ENCODE results near the gene FAM13A. TPM values are rescaled to one million over a fixed set of nuclear protein-coding genes. Genes with fewer than 3 reads are reported as not detected.

FAM13A gene
- total RNA-seq, 1 donor from 2014 or later, result 2.7 TPM

DNA sequence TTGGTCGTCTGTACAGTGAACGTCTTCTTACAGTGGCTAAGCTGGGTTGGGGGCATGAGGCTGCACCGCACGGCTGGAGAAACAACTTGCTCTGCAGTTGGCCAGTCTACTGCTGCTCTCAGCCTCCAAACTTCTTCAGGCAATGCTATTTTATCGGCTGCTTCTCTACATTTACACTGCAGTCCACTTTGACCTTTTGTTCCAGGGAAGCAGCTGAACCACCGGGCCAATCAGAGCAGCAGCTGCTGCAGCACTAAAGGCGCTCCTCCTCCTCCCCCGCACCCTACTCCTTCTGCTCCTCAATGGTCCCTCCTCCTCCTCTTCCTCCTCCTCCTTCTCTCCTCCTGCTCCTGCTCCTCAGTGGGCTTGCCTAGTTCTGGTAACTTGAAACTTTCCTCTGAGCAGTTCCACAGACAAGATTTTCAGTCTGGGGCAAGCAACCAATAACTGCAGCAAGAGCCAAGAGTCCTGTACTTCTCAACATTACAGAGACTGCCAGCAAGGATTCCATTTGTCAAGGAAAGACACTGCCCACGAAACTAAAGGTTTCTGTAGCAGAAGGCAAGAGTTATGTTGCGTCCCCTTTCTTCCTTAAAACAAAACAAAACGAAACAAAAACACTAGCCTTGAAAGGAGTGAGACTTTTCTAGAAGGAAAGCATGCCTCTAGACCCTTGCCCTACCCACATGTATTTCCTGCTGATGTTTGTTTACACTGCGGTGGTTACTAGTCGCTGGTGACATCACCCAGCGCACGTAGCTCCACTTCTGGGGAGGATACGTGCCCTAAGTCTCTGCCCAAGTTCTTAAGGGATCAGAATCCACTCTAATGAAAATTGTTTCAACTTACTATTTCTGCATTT is 233.7 kb downstream of the FAM13A start:
- Mint-ChIP-seq H3K27me3 (no peaks in the 10 kb centered on the region), H3K36me3 (ENCODE audit: low read depth) (no peaks in the 10 kb centered on the region), H3K4me1 (peaks cover 14% of the 10 kb centered on the region), H3K4me3 (peak overlapping the region; percentile 83), H3K9me3 (no peaks in the 10 kb centered on the region), H3K27ac (peak overlapping the region; percentile 50)
- ATAC-seq (ENCODE audit: low read depth), result peak; percentile 82
- TF ChIP-seq, protein P1, sequence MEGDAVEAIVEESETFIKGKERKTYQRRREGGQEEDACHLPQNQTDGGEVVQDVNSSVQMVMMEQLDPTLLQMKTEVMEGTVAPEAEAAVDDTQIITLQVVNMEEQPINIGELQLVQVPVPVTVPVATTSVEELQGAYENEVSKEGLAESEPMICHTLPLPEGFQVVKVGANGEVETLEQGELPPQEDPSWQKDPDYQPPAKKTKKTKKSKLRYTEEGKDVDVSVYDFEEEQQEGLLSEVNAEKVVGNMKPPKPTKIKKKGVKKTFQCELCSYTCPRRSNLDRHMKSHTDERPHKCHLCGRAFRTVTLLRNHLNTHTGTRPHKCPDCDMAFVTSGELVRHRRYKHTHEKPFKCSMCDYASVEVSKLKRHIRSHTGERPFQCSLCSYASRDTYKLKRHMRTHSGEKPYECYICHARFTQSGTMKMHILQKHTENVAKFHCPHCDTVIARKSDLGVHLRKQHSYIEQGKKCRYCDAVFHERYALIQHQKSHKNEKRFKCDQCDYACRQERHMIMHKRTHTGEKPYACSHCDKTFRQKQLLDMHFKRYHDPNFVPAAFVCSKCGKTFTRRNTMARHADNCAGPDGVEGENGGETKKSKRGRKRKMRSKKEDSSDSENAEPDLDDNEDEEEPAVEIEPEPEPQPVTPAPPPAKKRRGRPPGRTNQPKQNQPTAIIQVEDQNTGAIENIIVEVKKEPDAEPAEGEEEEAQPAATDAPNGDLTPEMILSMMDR (IDR thresholded peaks at IDR 0.05), result no peak
- POLR2A ChIA-PET, result no interaction called here
- DNase-seq, result no peak
- intact Hi-C loops (cut with micrococcal nuclease), result loop anchor here (2.0 kb wide), 1 partner anchor 230 kb away; the partner anchor contains the start of gene HERC3
- CTCF ChIA-PET, result no interaction called here

DNA sequence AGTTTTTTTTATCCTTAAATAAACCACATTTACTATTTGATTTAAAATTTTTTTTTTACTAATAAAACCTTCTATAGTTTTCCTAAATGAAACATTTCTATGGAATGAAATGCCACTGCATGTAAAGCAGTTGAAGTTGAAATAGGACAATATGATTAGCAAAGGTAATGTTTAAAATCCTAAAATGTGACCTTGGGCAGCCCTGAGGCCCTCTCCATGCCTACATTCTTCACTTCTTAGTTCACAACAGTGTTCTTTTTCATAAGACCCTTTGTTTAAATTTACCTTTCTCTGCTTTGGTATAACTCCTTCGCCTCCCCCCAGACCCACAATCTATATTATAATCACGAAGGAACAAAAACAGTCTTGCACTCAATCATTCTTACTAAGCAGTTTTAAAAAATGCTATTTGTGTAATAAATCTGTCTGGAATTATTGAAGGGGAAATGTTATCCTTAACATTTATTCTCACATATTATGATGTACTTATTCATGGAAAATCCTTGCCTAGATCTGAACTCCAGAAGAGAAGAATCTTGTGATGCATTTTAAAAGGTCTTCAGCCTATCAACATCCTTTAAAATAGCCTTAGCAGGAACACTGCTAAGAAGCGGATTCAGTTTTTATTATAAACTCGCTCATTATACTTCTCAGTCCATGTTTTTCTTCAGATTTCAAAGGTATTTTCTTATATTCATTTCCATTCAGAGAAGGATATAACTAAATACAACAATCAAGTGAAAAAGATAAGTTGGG is 234.8 kb downstream of the FAM13A start:
- no peak for ATAC-seq (ENCODE audit: low read depth)
- ChIA-PET CTCF (interaction anchor here (6.4 kb wide), 1 partner anchor 201 kb away, joined by 82 read pairs; no protein-coding TSS in a partner anchor), POLR2A (no interaction called here)
- Mint-ChIP-seq H3K27ac (no peak overlapping the region), H3K36me3 (ENCODE audit: low read depth) (no peaks in the 10 kb centered on the region), H3K9me3 (no peaks in the 10 kb centered on the region), H3K4me1 (peaks cover 14% of the 10 kb centered on the region), H3K4me3 (peak overlapping the region; percentile 83), H3K27me3 (peaks cover 2% of the 10 kb centered on the region)
- TF ChIP-seq, protein P1 (IDR thresholded peaks at IDR 0.05), result no peak
- DNase-seq, result no peak
- intact Hi-C loops (cut with micrococcal nuclease), result loop anchor here (2.0 kb wide), 1 partner anchor 229 kb away; the partner anchor contains the start of gene HERC3

DNA sequence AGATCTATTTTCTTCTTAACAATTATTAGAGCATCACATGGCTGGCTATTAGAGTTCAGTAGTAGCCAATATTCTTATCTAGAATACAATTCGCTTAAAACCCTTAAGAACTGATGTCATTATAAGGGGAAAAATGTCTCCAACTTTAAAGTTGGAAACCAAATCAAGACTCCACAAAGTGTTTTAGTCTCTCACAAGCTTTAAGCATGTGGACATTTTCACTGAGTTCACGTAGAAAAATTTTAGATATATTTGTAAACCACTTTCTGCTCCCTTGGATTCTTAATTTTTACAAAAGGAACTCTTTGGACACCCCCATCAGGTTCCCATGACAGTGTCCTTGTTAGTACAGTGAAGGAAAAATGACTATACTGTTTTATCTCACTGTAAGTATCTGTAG is 235.5 kb downstream of the FAM13A start:
- TF ChIP-seq, protein P1 (IDR thresholded peaks at IDR 0.05), result no peak
- Mint-ChIP-seq H3K4me1 (peaks cover 14% of the 10 kb centered on the region), H3K36me3 (ENCODE audit: low read depth) (no peaks in the 10 kb centered on the region), H3K9me3 (no peaks in the 10 kb centered on the region), H3K27me3 (peaks cover 2% of the 10 kb centered on the region), H3K4me3 (no peak overlapping the region), H3K27ac (no peak overlapping the region)
- DNase-seq, result no peak
- ChIA-PET POLR2A (no interaction called here), CTCF (interaction anchor here (6.4 kb wide), 1 partner anchor 202 kb away, joined by 82 read pairs; no protein-coding TSS in a partner anchor)
- intact Hi-C loops (cut with micrococcal nuclease), result loop anchor here (2.0 kb wide), 1 partner anchor 289 kb away; the partner anchor contains the start of gene TIGD2
- no peak for ATAC-seq (ENCODE audit: low read depth)

DNA sequence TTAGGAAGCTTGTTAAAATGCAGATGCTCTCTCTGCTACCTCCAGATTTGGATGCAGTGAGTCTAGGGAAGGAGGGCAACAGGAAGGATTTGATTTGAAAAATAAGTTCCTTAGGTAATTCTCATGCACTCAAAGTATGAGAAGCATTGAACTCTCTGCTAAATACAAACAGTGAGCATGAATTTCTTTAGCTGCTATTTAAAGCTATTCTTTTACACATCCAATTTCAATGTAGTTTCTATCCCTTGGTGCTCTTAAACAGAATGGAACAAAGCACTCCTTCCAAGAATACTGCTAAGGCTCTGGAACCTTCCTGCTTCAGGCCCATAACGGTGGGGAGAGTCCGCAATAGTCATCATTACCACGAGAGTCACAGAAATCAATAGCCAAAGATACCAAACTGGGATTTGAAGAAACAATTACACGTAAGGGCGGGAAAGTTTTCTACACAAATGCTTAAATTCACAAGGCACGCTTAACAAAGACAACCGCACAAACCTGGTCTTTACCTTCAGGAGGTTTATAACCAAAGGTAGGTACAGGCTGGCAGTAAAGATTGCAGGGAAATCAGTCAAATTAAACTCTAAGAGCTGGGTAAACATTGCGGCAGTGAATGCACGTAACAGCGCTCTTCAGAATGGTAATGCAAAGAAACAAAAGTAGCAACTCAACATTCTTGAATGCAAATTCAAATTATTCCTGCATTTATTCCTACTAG is 236.1 kb downstream of the FAM13A start:
- peaks cover 14% of the 10 kb centered on the region for H3K4me1 Mint-ChIP-seq
- intact Hi-C loops (cut with micrococcal nuclease), result loop anchor here (2.0 kb wide), 1 partner anchor 290 kb away; the partner anchor contains the start of gene TIGD2
- ChIA-PET POLR2A (no interaction called here), CTCF (interaction anchor here (6.4 kb wide), 1 partner anchor 202 kb away, joined by 82 read pairs; no protein-coding TSS in a partner anchor)
- no peak overlapping the region for H3K27ac Mint-ChIP-seq
- H3K4me3 Mint-ChIP-seq, result no peak overlapping the region
- no peak for ATAC-seq (ENCODE audit: low read depth)
- TF ChIP-seq, protein P1 (IDR thresholded peaks at IDR 0.05), result no peak
- no peaks in the 10 kb centered on the region for H3K36me3 Mint-ChIP-seq (ENCODE audit: low read depth)
- DNase-seq, result no peak
- H3K27me3 Mint-ChIP-seq, result peaks cover 2% of the 10 kb centered on the region
- no peaks in the 10 kb centered on the region for H3K9me3 Mint-ChIP-seq

Data from activated B cell treated with CpG ODN at 0.5 μM for 24 hours (primary cell).